IMR-90 (cell line): ENCODE data around the gene DDX10. TPM values are rescaled to one million over a fixed set of nuclear protein-coding genes. Genes with fewer than 3 reads are reported as not detected.

Source experiments
- ATAC-seq: fragments of 200-7000 bp; cut with Tn5 transposase; 2 replicates; pipeline ENCODE4 v1.9.1; 2020; ENCODE audit warnings: low read depth, mild to moderate bottlenecking, moderate library complexity
- BruUV-seq: library from RNA; stranded (reverse); fragments of 400-500 nt; replicated peaks from 2 replicates; lab custom pipeline; 2021; lab: Mats Ljungman, UMichigan
- CTCF ChIA-PET: fragments of 300-600 bp; formaldehyde crosslinking; extraction: SDS; loops from one replicate; lab custom pipeline; 2021; ENCODE audit warnings: antibody characterized with exemption; lab: Yijun Ruan, JAX
- POLR2A ChIA-PET: fragments of 300-600 bp; sonication (Branson Sonifier 250); formaldehyde crosslinking; loops from one replicate; lab custom pipeline; 2022; ENCODE audit warnings: antibody characterized with exemption; ENCODE audit not compliant: unreplicated experiment; lab: Charles Lee
- DNase-seq: peaks from one replicate; pipeline ENCODE4 v3.0.0; 2013
- H2AFZ ChIP-seq: replicated peaks from 2 replicates; pipeline ENCODE3; 2013; ENCODE audit warnings: low read length, mild to moderate bottlenecking; ENCODE audit not compliant: poor library complexity
- H2AK5ac ChIP-seq: 2 replicates; pipeline ENCODE4 v1.6.1; 2013; ENCODE audit warnings: low read depth, low read length, inconsistent platforms
- H2AK9ac ChIP-seq: replicated peaks from 2 replicates; pipeline ENCODE3; 2013; ENCODE audit warnings: mild to moderate bottlenecking, low read depth, low read length, moderate library complexity; ENCODE audit not compliant: poor library complexity
- H2BK120ac ChIP-seq: 2 replicates; pipeline ENCODE4 v1.6.1; 2013; ENCODE audit warnings: low read depth, low read length, inconsistent platforms
- H2BK15ac ChIP-seq: 3 replicates; pipeline ENCODE4 v1.6.1; 2013; ENCODE audit warnings: low read depth, low read length, inconsistent platforms
- H2BK20ac ChIP-seq: 2 replicates; pipeline ENCODE4 v1.6.1; 2013; ENCODE audit warnings: low read depth, mild to moderate bottlenecking, inconsistent platforms, low read length, moderate library complexity
- H2BK5ac ChIP-seq: 2 replicates; pipeline ENCODE4 v1.6.1; 2013; ENCODE audit warnings: mild to moderate bottlenecking, low read depth, low read length, inconsistent platforms; ENCODE audit not compliant: poor library complexity, severe bottlenecking
- H3K14ac ChIP-seq: replicated peaks from 2 replicates; pipeline ENCODE4 v1.6.1; 2013; ENCODE audit warnings: low read depth, low read length, inconsistent platforms
- H3K18ac ChIP-seq: 2 replicates; pipeline ENCODE4 v1.6.1; 2013; ENCODE audit warnings: low read depth, low read length, control low read depth
- H3K23ac ChIP-seq: 2 replicates; pipeline ENCODE4 v1.6.1; 2013; ENCODE audit warnings: low read depth, low read length, inconsistent platforms
- H3K27ac ChIP-seq: 2 replicates; pipeline ENCODE4 v1.5.1; 2013; ENCODE audit warnings: mild to moderate bottlenecking, control low read depth, low read length; ENCODE audit not compliant: insufficient read depth
- H3K27me3 ChIP-seq: 2 replicates; pipeline ENCODE4 v1.6.1; 2013; ENCODE audit warnings: low read length; ENCODE audit not compliant: control insufficient read depth, insufficient read depth
- H3K36me3 ChIP-seq: 2 replicates; pipeline ENCODE4 v1.6.1; 2013; ENCODE audit warnings: low read length, mixed read lengths; ENCODE audit not compliant: control insufficient read depth, insufficient read depth
- H3K4ac ChIP-seq: 2 replicates; pipeline ENCODE4 v1.6.1; 2013; ENCODE audit warnings: low read depth, low read length, inconsistent platforms
- H3K4me1 ChIP-seq: 2 replicates; pipeline ENCODE4 v1.6.1; 2013; ENCODE audit warnings: low read length, mixed read lengths; ENCODE audit not compliant: control insufficient read depth, insufficient read depth
- H3K4me2 ChIP-seq: 2 replicates; pipeline ENCODE4 v1.6.1; 2013; ENCODE audit warnings: low read depth, mild to moderate bottlenecking, control low read depth, low read length, moderate library complexity
- H3K4me3 ChIP-seq: 2 replicates; pipeline ENCODE4 v1.5.1; 2013; ENCODE audit warnings: low read depth, mild to moderate bottlenecking, control low read depth, low read length, moderate library complexity; ENCODE audit not compliant: insufficient read depth
- H3K56ac ChIP-seq: 2 replicates; pipeline ENCODE4 v1.6.1; 2013; ENCODE audit warnings: low read length, inconsistent platforms; ENCODE audit not compliant: insufficient read depth; ENCODE audit errors: extremely low read depth
- H3K79me1 ChIP-seq, 2 experiments: 2 replicates each; pipeline ENCODE4 v1.6.1; 2013; ENCODE audit warnings: low read length in 2 of 2, inconsistent platforms in 1 of 2, low read depth in 1 of 2
- H3K9ac ChIP-seq: 2 replicates; pipeline ENCODE4 v1.6.1; 2013; ENCODE audit warnings: low read depth, low read length, control low read depth
- H3K9me1 ChIP-seq: 2 replicates; pipeline ENCODE4 v1.6.1; 2013; ENCODE audit warnings: low read length, inconsistent platforms; ENCODE audit not compliant: insufficient read depth
- H3K9me3 ChIP-seq: 2 replicates; pipeline ENCODE4 v1.6.1; 2013; ENCODE audit warnings: low read length; ENCODE audit not compliant: control insufficient read depth, insufficient read depth
- H4K20me1 ChIP-seq: 2 replicates; pipeline ENCODE4 v1.6.1; 2013; ENCODE audit warnings: low read length, inconsistent platforms; ENCODE audit not compliant: insufficient read depth
- H4K5ac ChIP-seq: 2 replicates; pipeline ENCODE4 v1.6.1; 2013; ENCODE audit warnings: mild to moderate bottlenecking, low read depth, low read length, control low read depth
- H4K8ac ChIP-seq, 2 experiments: 2 replicates each; pipeline ENCODE4 v1.6.1; 2013; ENCODE audit warnings: low read depth in 2 of 2, low read length in 2 of 2, control low read depth in 1 of 2, inconsistent platforms in 1 of 2
- H4K91ac ChIP-seq: 2 replicates; pipeline ENCODE4 v1.6.1; 2013; ENCODE audit warnings: low read depth, low read length, inconsistent platforms; ENCODE audit not compliant: insufficient read depth
- BHLHE40 ChIP-seq: fragments of 150-350 bp; IDR thresholded peaks from 2 replicates; pipeline ENCODE4 v1.6.1; 2016; ENCODE audit warnings: mild to moderate bottlenecking, low read depth, low read length
- CEBPB ChIP-seq: IDR thresholded peaks from 2 replicates; pipeline ENCODE4 v1.6.1; 2012; ENCODE audit warnings: low read depth, low read length, improper control_type of control experiment
- CHD1 ChIP-seq: IDR thresholded peaks from 2 replicates; pipeline ENCODE4 v1.6.1; 2012; ENCODE audit warnings: low read depth, low read length, improper control_type of control experiment
- ELK1 ChIP-seq: fragments of 150-350 bp; IDR thresholded peaks from 2 replicates; pipeline ENCODE4 v1.6.1; 2016; ENCODE audit warnings: low read depth, mild to moderate bottlenecking, low read length, moderate library complexity, borderline replicate concordance
- FOS ChIP-seq: fragments of 150-350 bp; IDR thresholded peaks from 2 replicates; pipeline ENCODE4 v1.6.1; 2016; ENCODE audit warnings: low read depth, low read length
- MAFK ChIP-seq: IDR thresholded peaks from 2 replicates; pipeline ENCODE4 v1.6.1; 2012; ENCODE audit warnings: low read depth, low read length, improper control_type of control experiment
- MAZ ChIP-seq: IDR thresholded peaks from 2 replicates; pipeline ENCODE4 v1.6.1; 2012; ENCODE audit warnings: low read depth, mild to moderate bottlenecking, low read length, improper control_type of control experiment, moderate library complexity, borderline replicate concordance
- MXI1 ChIP-seq: IDR thresholded peaks from 2 replicates; pipeline ENCODE4 v1.6.1; 2012; ENCODE audit warnings: low read depth, mild to moderate bottlenecking, low read length, moderate library complexity, borderline replicate concordance
- NFE2L2 ChIP-seq: fragments of 150-350 bp; IDR thresholded peaks from 2 replicates; pipeline ENCODE4 v1.6.1; 2016; ENCODE audit warnings: low read depth, mild to moderate bottlenecking, low read length
- POLR2A ChIP-seq: IDR thresholded peaks from 2 replicates; pipeline ENCODE4 v1.6.1; 2012; ENCODE audit warnings: mild to moderate bottlenecking, low read depth, low read length
- RAD21 ChIP-seq: IDR thresholded peaks from 2 replicates; pipeline ENCODE4 v1.6.1; 2012; ENCODE audit warnings: low read length, improper control_type of control experiment
- RCOR1 ChIP-seq: IDR thresholded peaks from 2 replicates; pipeline ENCODE4 v1.6.1; 2012; ENCODE audit warnings: mild to moderate bottlenecking, low read length, improper control_type of control experiment; ENCODE audit not compliant: insufficient replicate concordance
- RFX5 ChIP-seq: IDR thresholded peaks from 2 replicates; pipeline ENCODE4 v1.8.0; 2012; ENCODE audit warnings: low read depth, mild to moderate bottlenecking, low read length, moderate library complexity
- SMC3 ChIP-seq: fragments of 150-350 bp; IDR thresholded peaks from 2 replicates; pipeline ENCODE4 v1.6.1; 2016; ENCODE audit warnings: low read depth, mild to moderate bottlenecking, antibody characterized with exemption, low read length, moderate library complexity
- WGBS, 2 experiments: methylation state at CpG; one replicate each; pipeline versions ENCODE4 v1.1.5 to v1.1.7; 2013; ENCODE audit warnings: missing lambda C conversion rate in 2 of 2; ENCODE audit not compliant: insufficient read length in 1 of 2; ENCODE audit errors: extremely low coverage in 2 of 2; 5-methylcytosine and 5-hydroxymethylcytosine counted together
- dilution Hi-C: fragments of 300-500 bp; cut with HindIII; formaldehyde crosslinking; loops from one replicate; pipeline ENCODE4 v1.14.3; 2018; ENCODE audit warnings: low sequenced_read_pairs; ENCODE audit not compliant: unreplicated experiment
- in situ Hi-C: fragments of 300-500 bp; cut with MboI; formaldehyde crosslinking; loops from 3 replicates; pipeline ENCODE4 v1.14.3; 2019; ENCODE audit warnings: low sequenced_read_pairs, inconsistent platforms, mixed read lengths
- intact Hi-C: fragments of 100-400 bp; cut with micrococcal nuclease; formaldehyde crosslinking; loops from 2 replicates; pipeline ENCODE4 v1.10.0; 2022
- polyA plus RNA-seq, 3 experiments: library from polyadenylated mRNA; depleted of rRNA; stranded (reverse); fragments of >200 nt; gene quantifications; 2 replicates each; pipeline ENCODE4 v1.2.3, GENCODE V29; 2012; ENCODE audit warnings: low replicate concordance in 1 of 3
- total RNA-seq: library from RNA; depleted of rRNA; stranded (reverse); fragments of >200 nt; gene quantifications from 2 replicates; pipeline ENCODE4 v1.2.3, GENCODE V29; 2012
- TF ChIP-seq, protein P1 (sequence below): fragments of 150-350 bp; IDR thresholded peaks from 2 replicates; pipeline ENCODE4 v1.6.1; 2017; ENCODE audit warnings: mild to moderate bottlenecking, antibody characterized with exemption, low read length, low read depth
- TF ChIP-seq, protein P2 (sequence below): conservative IDR thresholded peaks from 2 replicates; pipeline ENCODE4 v1.5.1; 2012; ENCODE audit warnings: mild to moderate bottlenecking, low read depth, low read length, improper control_type of control experiment

Gene DDX10
- total and polyA plus RNA-seq, 2 of the 4 experiments (the other 2 are of a cell fraction), result 20.0 to 31.9 TPM

DNA sequence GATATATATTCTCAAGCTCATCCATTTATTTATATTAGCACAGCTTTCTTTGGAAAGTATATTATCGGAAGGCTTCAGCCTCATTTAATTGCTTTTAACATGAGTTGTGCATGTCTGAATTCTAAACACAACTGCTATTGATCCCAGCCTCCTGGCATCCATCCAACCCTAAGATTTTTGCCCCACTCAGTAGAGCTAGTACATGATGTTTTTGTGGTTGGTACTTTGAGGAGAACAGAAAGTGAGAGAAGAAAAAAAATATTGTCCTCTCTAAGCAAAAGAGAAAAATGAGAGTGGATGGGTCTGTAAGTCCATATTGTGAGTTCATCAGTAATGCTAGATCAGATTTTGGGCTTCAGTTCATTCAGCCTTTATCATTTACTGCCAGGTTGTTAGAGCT is 198.7 kb downstream of the DDX10 start:
- Histone ChIP-seq H3K36me3 (0 out of 2 replicates have a peak, but pooled peaks cover 1% of the 10 kb centered on the region), H4K20me1 (no peaks in the 10 kb centered on the region), H3K9me1 (peaks cover 3% of the 10 kb centered on the region; the same call in 1 of the 2 replicates), H2BK120ac (no peak overlapping the region), H3K23ac (no peak overlapping the region), H3K14ac (no peak overlapping the region), H3K4me3 (no peak overlapping the region), H3K27ac (no peak overlapping the region), H2BK15ac (no peak overlapping the region), H2BK5ac (no peak overlapping the region), H3K4ac (no peak overlapping the region), H2AFZ (no peak overlapping the region), H4K5ac (no peak overlapping the region), H3K9me3 (no peaks in the 10 kb centered on the region), H4K8ac (no peak overlapping the region), H2AK5ac (no peak overlapping the region), H3K56ac (no peak overlapping the region), H2AK9ac (no peak overlapping the region), H3K9ac (no peak overlapping the region), H3K4me1 (no peaks in the 10 kb centered on the region; the same call in 1 of the 2 replicates), H2BK20ac (no peak overlapping the region), H3K18ac (no peak overlapping the region), H3K79me1 (peaks cover 11 to 13% of the 10 kb centered on the region in 2 experiments), H3K4me2 (no peak overlapping the region), H4K91ac (no peak overlapping the region), H3K27me3 (no peaks in the 10 kb centered on the region)
- POLR2A ChIA-PET, result no interaction called here
- dilution Hi-C loops (no loop called here), intact Hi-C loops (no loop called here), in situ Hi-C loops (no loop called here)
- no CpG with 5 or more reads among the region's 1 CpG for WGBS, 2 experiments
- BruUV-seq, result no TSS peak
- TF ChIP-seq RCOR1, result no peak
- no peak for TF ChIP-seq MAFK
- no peak for TF ChIP-seq NFE2L2
- no peak for TF ChIP-seq FOS
- TF ChIP-seq POLR2A, result no peak
- no peak for TF ChIP-seq MAZ
- TF ChIP-seq ELK1, result no peak
- no peak for TF ChIP-seq CEBPB
- TF ChIP-seq, protein P1, sequence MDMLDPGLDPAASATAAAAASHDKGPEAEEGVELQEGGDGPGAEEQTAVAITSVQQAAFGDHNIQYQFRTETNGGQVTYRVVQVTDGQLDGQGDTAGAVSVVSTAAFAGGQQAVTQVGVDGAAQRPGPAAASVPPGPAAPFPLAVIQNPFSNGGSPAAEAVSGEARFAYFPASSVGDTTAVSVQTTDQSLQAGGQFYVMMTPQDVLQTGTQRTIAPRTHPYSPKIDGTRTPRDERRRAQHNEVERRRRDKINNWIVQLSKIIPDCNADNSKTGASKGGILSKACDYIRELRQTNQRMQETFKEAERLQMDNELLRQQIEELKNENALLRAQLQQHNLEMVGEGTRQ, result no peak
- TF ChIP-seq BHLHE40, result no peak
- TF ChIP-seq CHD1, result no peak
- no peak for TF ChIP-seq RFX5
- TF ChIP-seq, protein P2, sequence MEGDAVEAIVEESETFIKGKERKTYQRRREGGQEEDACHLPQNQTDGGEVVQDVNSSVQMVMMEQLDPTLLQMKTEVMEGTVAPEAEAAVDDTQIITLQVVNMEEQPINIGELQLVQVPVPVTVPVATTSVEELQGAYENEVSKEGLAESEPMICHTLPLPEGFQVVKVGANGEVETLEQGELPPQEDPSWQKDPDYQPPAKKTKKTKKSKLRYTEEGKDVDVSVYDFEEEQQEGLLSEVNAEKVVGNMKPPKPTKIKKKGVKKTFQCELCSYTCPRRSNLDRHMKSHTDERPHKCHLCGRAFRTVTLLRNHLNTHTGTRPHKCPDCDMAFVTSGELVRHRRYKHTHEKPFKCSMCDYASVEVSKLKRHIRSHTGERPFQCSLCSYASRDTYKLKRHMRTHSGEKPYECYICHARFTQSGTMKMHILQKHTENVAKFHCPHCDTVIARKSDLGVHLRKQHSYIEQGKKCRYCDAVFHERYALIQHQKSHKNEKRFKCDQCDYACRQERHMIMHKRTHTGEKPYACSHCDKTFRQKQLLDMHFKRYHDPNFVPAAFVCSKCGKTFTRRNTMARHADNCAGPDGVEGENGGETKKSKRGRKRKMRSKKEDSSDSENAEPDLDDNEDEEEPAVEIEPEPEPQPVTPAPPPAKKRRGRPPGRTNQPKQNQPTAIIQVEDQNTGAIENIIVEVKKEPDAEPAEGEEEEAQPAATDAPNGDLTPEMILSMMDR, result no peak
- TF ChIP-seq SMC3, result no peak
- TF ChIP-seq RAD21, result no peak
- TF ChIP-seq MXI1, result no peak
- no peak for DNase-seq
- CTCF ChIA-PET, result no interaction called here
- no peak for ATAC-seq
